H9 (cell line): ENCODE data around the gene DSTYK. TPM values are rescaled to one million over a fixed set of nuclear protein-coding genes. Genes with fewer than 3 reads are reported as not detected.

Experiments
- DNase-seq: peaks from one replicate; pipeline ENCODE4 v3.0.0-alpha.2; 2017
- H2AFZ ChIP-seq: one replicate; pipeline ENCODE4 v1.6.1; 2013; ENCODE audit warnings: mild to moderate bottlenecking, low read length, control low read depth, moderate library complexity
- H2AK5ac ChIP-seq: 2 replicates; pipeline ENCODE4 v1.6.1; 2013; ENCODE audit warnings: low read length, control low read depth, mixed read lengths; ENCODE audit not compliant: insufficient read length
- H2BK120ac ChIP-seq: one replicate; pipeline ENCODE4 v1.6.1; 2013; ENCODE audit warnings: low read depth, mild to moderate bottlenecking, low read length, control low read depth, inconsistent platforms; ENCODE audit not compliant: poor library complexity, severe bottlenecking
- H2BK12ac ChIP-seq: 2 replicates; pipeline ENCODE4 v1.6.1; 2013; ENCODE audit warnings: low read length, control low read depth, mixed read lengths, low read depth; ENCODE audit not compliant: insufficient read length
- H2BK15ac ChIP-seq: 2 replicates; pipeline ENCODE4 v1.6.1; 2013; ENCODE audit warnings: low read depth, low read length, control low read depth
- H2BK20ac ChIP-seq: one replicate; pipeline ENCODE4 v1.6.1; 2013; ENCODE audit warnings: low read depth, mild to moderate bottlenecking, low read length, control low read depth, inconsistent platforms; ENCODE audit not compliant: poor library complexity, severe bottlenecking
- H2BK5ac ChIP-seq: 2 replicates; pipeline ENCODE4 v1.6.1; 2013; ENCODE audit warnings: low read length, control low read depth, mixed read lengths; ENCODE audit not compliant: insufficient read length
- H3K14ac ChIP-seq: 2 replicates; pipeline ENCODE4 v1.6.1; 2013; ENCODE audit warnings: low read length, control low read depth; ENCODE audit not compliant: insufficient read depth
- H3K18ac ChIP-seq: 2 replicates; pipeline ENCODE4 v1.6.1; 2013; ENCODE audit warnings: low read depth, mild to moderate bottlenecking, mixed read lengths, low read length, control low read depth; ENCODE audit not compliant: insufficient read length
- H3K23ac ChIP-seq: 2 replicates; pipeline ENCODE4 v1.6.1; 2013; ENCODE audit warnings: low read length, control low read depth, mixed read lengths, low read depth; ENCODE audit not compliant: insufficient read length
- H3K23me2 ChIP-seq: 2 replicates; pipeline ENCODE4 v1.6.1; 2013; ENCODE audit warnings: low read depth, mild to moderate bottlenecking, mixed read lengths, low read length, control low read depth; ENCODE audit not compliant: insufficient read length, poor library complexity, severe bottlenecking
- H3K27ac ChIP-seq: 2 replicates; pipeline ENCODE4 v1.5.1; 2013; ENCODE audit warnings: low read length, control low read depth, mixed read lengths, low read depth; ENCODE audit not compliant: insufficient read length
- H3K27me3 ChIP-seq: 2 replicates; pipeline ENCODE4 v1.6.1; 2013; ENCODE audit warnings: low read length, control low read depth, inconsistent platforms; ENCODE audit not compliant: insufficient read depth
- H3K4ac ChIP-seq: 2 replicates; pipeline ENCODE4 v1.6.1; 2013; ENCODE audit warnings: low read depth, mild to moderate bottlenecking, control low read depth, inconsistent platforms, low read length, moderate library complexity
- H3K4me1 ChIP-seq: 2 replicates; pipeline ENCODE4 v1.6.1; 2013; ENCODE audit warnings: low read length, control low read depth, inconsistent platforms; ENCODE audit not compliant: insufficient read depth
- H3K4me2 ChIP-seq: 2 replicates; pipeline ENCODE4 v1.6.1; 2013; ENCODE audit warnings: low read length, control low read depth, mixed read lengths; ENCODE audit not compliant: insufficient read length, insufficient read depth
- H3K56ac ChIP-seq: 2 replicates; pipeline ENCODE4 v1.6.1; 2013; ENCODE audit warnings: low read depth, mild to moderate bottlenecking, mixed read lengths, low read length, control low read depth; ENCODE audit not compliant: insufficient read length
- H3K79me1 ChIP-seq: 2 replicates; pipeline ENCODE4 v1.6.1; 2013; ENCODE audit warnings: low read depth, mild to moderate bottlenecking, moderate library complexity, low read length, control low read depth, inconsistent platforms; ENCODE audit not compliant: insufficient read depth, poor library complexity, severe bottlenecking
- H3K79me2 ChIP-seq: 2 replicates; pipeline ENCODE4 v1.6.1; 2013; ENCODE audit warnings: low read length, control low read depth, inconsistent platforms; ENCODE audit not compliant: insufficient read depth
- H3K9ac ChIP-seq: 2 replicates; pipeline ENCODE4 v1.6.1; 2013; ENCODE audit warnings: low read length, control low read depth, mixed read lengths; ENCODE audit not compliant: insufficient read length; ENCODE audit errors: extremely low read depth
- H3K9me3 ChIP-seq: one replicate; pipeline ENCODE4 v1.6.1; 2013; ENCODE audit warnings: low read depth, low read length, inconsistent platforms; ENCODE audit not compliant: control insufficient read depth
- H3T11ph ChIP-seq: one replicate; pipeline ENCODE4 v1.6.1; 2013; ENCODE audit warnings: mild to moderate bottlenecking, low read length, control low read depth, inconsistent platforms
- H4K20me1 ChIP-seq: one replicate; pipeline ENCODE4 v1.6.1; 2013; ENCODE audit not compliant: control insufficient read depth, insufficient read length, insufficient read depth
- H4K5ac ChIP-seq: 2 replicates; pipeline ENCODE4 v1.6.1; 2013; ENCODE audit warnings: low read depth, mild to moderate bottlenecking, mixed read lengths, low read length, control low read depth; ENCODE audit not compliant: insufficient read length
- H4K8ac ChIP-seq: replicated peaks from 2 replicates; pipeline ENCODE4 v1.6.1; 2013; ENCODE audit warnings: low read length, control low read depth, mixed read lengths, low read depth; ENCODE audit not compliant: insufficient read length
- H4K91ac ChIP-seq: 2 replicates; pipeline ENCODE4 v1.6.1; 2013; ENCODE audit warnings: low read depth, mild to moderate bottlenecking, moderate library complexity, mixed read lengths, low read length, control low read depth; ENCODE audit not compliant: insufficient read length
- H3K27ac Mint-ChIP-seq, 3 experiments: 2 replicates in 2 of 3; 3 replicates in 1 of 3; pipeline ENCODE4 v1.8.0; 2020 to 2021; ENCODE audit warnings: mixed read lengths in 3 of 3, mild to moderate bottlenecking in 1 of 3, moderate library complexity in 1 of 3
- H3K27me3 Mint-ChIP-seq: 2 replicates; pipeline ENCODE4 v1.8.0; 2021; ENCODE audit warnings: low read depth, mild to moderate bottlenecking, moderate library complexity, mixed read lengths
- H3K36me3 Mint-ChIP-seq, 3 experiments: 2 replicates in 2 of 3; 3 replicates in 1 of 3; pipeline ENCODE4 v1.8.0; 2020 to 2021; ENCODE audit warnings: low read depth in 3 of 3, mixed read lengths in 3 of 3; ENCODE audit not compliant: insufficient read depth in 1 of 3
- H3K4me1 Mint-ChIP-seq, 2 experiments: 2 replicates each; pipeline ENCODE4 v1.8.0; 2020; ENCODE audit warnings: mixed read lengths in 2 of 2
- H3K4me3 Mint-ChIP-seq, 2 experiments: 2 replicates in 1 of 2; 3 replicates in 1 of 2; pipeline ENCODE4 v1.8.0; 2020 to 2021; ENCODE audit warnings: mild to moderate bottlenecking in 2 of 2, mixed read lengths in 2 of 2, moderate library complexity in 1 of 2
- H3K9me3 Mint-ChIP-seq, 2 experiments: 2 replicates in 1 of 2; 3 replicates in 1 of 2; pipeline ENCODE4 v1.8.0; 2020; ENCODE audit warnings: mild to moderate bottlenecking in 2 of 2, mixed read lengths in 2 of 2, moderate library complexity in 1 of 2
- WGBS: extraction: QIAGEN DNeasy Blood & Tissue Kit; methylation state at CpG from one replicate; pipeline ENCODE4 v1.1.7; 2013; ENCODE audit warnings: missing lambda C conversion rate, low lambda C conversion rate, mixed read lengths; ENCODE audit not compliant: insufficient read length; ENCODE audit errors: extremely low coverage; 5-methylcytosine and 5-hydroxymethylcytosine counted together
- total RNA-seq: library from RNA; stranded (reverse); gene quantifications from 2 replicates; pipeline ENCODE4 v1.2.1, GENCODE V29; 2021
- TF ChIP-seq, protein P1 (sequence below): fragments of 200-600 bp; sonication (generic); conservative IDR thresholded peaks from 3 replicates; pipeline ENCODE4 v1.8.0; 2021; ENCODE audit warnings: antibody characterized with exemption, mild to moderate bottlenecking

Gene DSTYK
- total RNA-seq, 1 experiment from 2014 or later: 8.5 TPM

DNA sequence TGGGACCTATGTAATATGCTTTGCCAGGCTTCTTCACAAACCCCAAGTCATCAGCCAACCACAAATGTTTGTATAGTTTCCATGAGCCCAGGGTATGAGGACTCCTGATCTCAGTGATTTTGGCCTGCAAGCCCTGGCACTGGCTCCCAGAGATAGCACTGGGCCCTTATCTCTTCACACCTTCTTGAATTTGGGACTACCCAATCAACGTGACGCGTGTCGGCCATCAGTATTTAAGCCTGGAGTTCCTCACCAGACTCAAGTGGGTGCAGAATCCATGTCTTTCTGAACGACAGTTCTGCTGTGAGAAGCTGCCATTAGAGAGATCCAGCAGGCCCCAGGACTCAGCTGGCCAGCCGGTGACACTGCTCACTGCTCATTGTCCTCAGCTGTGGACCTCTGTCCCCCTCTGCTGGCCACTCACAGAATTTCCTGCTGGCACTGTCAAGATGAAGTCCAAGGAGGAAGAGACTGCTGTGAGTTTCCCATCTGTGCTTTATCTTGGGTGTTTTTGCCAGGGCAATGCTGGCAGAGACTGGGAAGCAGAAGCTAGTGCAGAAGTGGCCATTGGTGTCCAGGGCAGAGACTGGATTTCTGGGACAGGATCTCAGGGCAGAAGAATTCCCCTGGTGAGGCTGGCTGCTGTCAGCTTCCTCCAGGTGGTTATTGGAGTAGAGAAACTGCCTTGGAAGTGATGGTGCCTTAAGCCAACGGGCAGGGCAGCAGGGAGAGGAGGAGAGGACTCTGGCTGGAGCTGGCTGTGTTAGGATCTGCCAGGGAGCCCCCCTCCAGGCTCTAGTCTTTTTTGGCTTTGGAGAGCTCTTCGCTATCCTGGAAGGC, 44.7 kb upstream of the DSTYK start:
- H2BK5ac ChIP-seq: no peak overlapping the region
- no peak overlapping the region for H3K27ac ChIP-seq
- no peak overlapping the region for H3K4me2 ChIP-seq
- no peak overlapping the region for H3K18ac ChIP-seq
- no peak overlapping the region for H3K23ac ChIP-seq
- H2BK20ac ChIP-seq: no peak overlapping the region
- H3K4me1 ChIP-seq: peaks cover 3% of the 10 kb centered on the region; the same call in 1 of the 2 replicates
- Mint-ChIP-seq H3K27ac (peak overlapping the region in 1 of 3 experiments; percentile 60; a peak in 1 of 7 replicates), H3K27me3 (no peaks in the 10 kb centered on the region), H3K4me3 (no peak overlapping the region; a peak in 1 of 5 replicates), H3K9me3 (no peaks in the 10 kb centered on the region), H3K4me1 (peaks cover 29% of the 10 kb centered on the region in 2 experiments), H3K36me3 (no peaks in the 10 kb centered on the region)
- no CpG with 5 or more reads among the region's 8 CpGs for WGBS
- H4K91ac ChIP-seq: no peak overlapping the region
- no peak overlapping the region for H2BK15ac ChIP-seq
- H3K9me3 ChIP-seq: no peaks in the 10 kb centered on the region
- TF ChIP-seq, protein P1, sequence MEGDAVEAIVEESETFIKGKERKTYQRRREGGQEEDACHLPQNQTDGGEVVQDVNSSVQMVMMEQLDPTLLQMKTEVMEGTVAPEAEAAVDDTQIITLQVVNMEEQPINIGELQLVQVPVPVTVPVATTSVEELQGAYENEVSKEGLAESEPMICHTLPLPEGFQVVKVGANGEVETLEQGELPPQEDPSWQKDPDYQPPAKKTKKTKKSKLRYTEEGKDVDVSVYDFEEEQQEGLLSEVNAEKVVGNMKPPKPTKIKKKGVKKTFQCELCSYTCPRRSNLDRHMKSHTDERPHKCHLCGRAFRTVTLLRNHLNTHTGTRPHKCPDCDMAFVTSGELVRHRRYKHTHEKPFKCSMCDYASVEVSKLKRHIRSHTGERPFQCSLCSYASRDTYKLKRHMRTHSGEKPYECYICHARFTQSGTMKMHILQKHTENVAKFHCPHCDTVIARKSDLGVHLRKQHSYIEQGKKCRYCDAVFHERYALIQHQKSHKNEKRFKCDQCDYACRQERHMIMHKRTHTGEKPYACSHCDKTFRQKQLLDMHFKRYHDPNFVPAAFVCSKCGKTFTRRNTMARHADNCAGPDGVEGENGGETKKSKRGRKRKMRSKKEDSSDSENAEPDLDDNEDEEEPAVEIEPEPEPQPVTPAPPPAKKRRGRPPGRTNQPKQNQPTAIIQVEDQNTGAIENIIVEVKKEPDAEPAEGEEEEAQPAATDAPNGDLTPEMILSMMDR: peak; percentile 96
- no peak overlapping the region for H4K8ac ChIP-seq
- H3K79me1 ChIP-seq: no peaks in the 10 kb centered on the region
- H2BK12ac ChIP-seq: no peak overlapping the region
- no peaks in the 10 kb centered on the region for H3K79me2 ChIP-seq
- no peaks in the 10 kb centered on the region for H4K20me1 ChIP-seq
- H4K5ac ChIP-seq: no peak overlapping the region
- H3T11ph ChIP-seq: no peak overlapping the region
- peak; percentile 90 for DNase-seq
- H3K56ac ChIP-seq: no peak overlapping the region
- no peak overlapping the region for H3K4ac ChIP-seq
- H3K27me3 ChIP-seq: no peaks in the 10 kb centered on the region
- no peaks in the 10 kb centered on the region for H3K23me2 ChIP-seq
- no peak overlapping the region for H2AFZ ChIP-seq
- no peak overlapping the region for H2BK120ac ChIP-seq
- H3K14ac ChIP-seq: no peak overlapping the region
- no peak overlapping the region for H3K9ac ChIP-seq
- no peak overlapping the region for H2AK5ac ChIP-seq
